ENCODE results near the gene CCDC3.

The CCDC3 gene

DNA sequence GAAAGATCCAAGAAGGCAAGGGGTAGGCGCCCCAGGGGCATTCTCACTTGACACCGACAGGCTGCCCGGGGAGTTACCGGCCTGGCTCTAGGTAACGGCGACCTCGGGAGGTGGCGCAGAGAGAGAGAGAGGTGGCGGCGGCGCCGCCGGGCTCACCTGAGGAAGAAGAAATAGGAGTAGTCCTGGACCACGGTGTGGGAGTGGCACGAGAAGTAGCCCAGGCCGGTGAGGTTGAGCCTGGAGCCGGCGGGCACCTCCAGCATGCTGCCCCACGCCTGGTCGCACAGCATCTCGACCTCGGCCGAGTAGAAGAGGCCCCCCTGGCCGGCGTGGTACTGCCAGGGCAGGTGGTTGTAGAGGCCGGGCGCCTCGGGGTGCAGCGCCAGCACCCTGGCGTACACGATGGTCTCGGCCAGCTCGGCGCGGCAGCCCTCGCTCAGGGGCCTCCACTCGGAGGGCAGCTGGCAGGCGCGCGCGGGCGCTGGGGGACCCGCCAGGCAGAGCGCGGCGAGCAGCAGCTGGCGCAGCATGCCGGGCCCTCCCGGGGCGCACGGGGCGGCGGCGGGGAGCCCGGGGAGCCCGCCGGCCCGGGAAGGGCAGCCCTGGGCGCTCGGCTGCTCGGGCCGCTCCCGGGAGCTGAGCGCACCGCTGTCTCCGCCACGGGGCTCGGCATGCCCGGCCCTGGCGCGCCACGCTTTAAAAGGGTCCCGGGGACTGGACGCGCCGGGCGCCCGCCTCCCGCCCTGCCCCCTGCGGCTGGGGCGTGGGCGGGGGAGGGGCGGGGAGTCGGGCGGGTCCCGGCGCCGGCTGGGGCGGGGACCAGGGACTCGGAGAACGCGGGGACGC is at the start of gene CCDC3:
CCDC3 (minus strand) TSS at position 673 of the 846 bp plus-strand sequence; CDS start at position 530, 143 bp downstream.
- Histone ChIP-seq H3K36me3 (ENCODE audit: control insufficient read depth, insufficient read depth, low read length) (no peaks in the 10 kb centered on the region), H3K27me3 (replicated peaks; ENCODE audit: control insufficient read depth, insufficient read depth, low read length) (peaks cover 2% of the 10 kb centered on the region), H3K4me3 (replicated peaks; ENCODE audit: low read depth, low read length) (no peak within 1 kb of the TSS)
- no peak for DNase-seq (ENCODE audit: extremely low read depth, insufficient read length)
- no peak for TF ChIP-seq CTCF (IDR thresholded peaks at IDR 0.05; ENCODE audit: insufficient read depth, low read length, poor library complexity, severe bottlenecking)

GRCh38 chr10:13051126-13051694 is 49.7 kb upstream of the CCDC3 start:
- TF ChIP-seq CTCF (IDR thresholded peaks at IDR 0.05; ENCODE audit: insufficient read depth, low read length, poor library complexity, severe bottlenecking), result no peak
- no peaks in the 10 kb centered on the region; the same call in 1 of the 2 replicates for H3K27me3 ChIP-seq (replicated peaks; ENCODE audit: control insufficient read depth, insufficient read depth, low read length)
- DNase-seq (ENCODE audit: extremely low read depth, insufficient read length), result no peak
- H3K4me3 ChIP-seq (replicated peaks; ENCODE audit: low read depth, low read length), result no peak overlapping the region
- no peaks in the 10 kb centered on the region for H3K36me3 ChIP-seq (ENCODE audit: control insufficient read depth, insufficient read depth, low read length)

DNA sequence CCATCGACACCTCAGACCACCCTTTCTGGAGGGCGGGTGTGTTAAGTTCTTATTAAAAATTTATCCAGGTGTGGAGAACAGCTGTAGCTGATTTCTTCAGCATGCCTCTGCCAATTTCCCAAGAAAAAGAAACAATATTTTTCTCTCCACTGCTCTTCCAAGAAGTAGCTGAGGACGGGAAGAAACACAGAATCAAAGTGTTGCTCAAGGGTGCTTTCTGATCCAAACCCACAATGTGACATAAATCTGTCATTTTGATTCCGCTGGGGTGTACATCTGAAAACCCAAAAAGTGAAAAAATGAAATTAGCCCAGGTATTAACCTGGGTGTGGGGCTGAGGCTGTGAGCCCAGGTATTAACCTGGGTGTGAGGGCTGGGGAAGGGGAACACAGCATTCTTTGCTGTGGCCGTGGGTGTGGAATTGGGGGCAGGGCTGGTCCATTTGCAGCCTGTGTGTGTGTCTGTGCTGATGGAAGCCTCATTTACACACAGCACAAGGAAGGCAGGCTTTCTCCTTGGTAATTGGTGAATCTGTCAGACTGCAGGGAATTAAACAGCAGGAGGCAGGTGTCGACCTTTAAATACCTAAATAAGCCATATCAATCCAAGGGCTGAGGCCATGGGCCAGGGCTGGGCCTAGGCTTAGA is 48.4 kb upstream of the CCDC3 start:
- no peak for DNase-seq (ENCODE audit: extremely low read depth, insufficient read length)
- Histone ChIP-seq H3K4me3 (replicated peaks; ENCODE audit: low read depth, low read length) (no peak overlapping the region), H3K36me3 (ENCODE audit: control insufficient read depth, insufficient read depth, low read length) (no peaks in the 10 kb centered on the region), H3K27me3 (replicated peaks; ENCODE audit: control insufficient read depth, insufficient read depth, low read length) (no peaks in the 10 kb centered on the region; the same call in 1 of the 2 replicates)
- TF ChIP-seq CTCF (IDR thresholded peaks at IDR 0.05; ENCODE audit: insufficient read depth, low read length, poor library complexity, severe bottlenecking), result no peak

DNA sequence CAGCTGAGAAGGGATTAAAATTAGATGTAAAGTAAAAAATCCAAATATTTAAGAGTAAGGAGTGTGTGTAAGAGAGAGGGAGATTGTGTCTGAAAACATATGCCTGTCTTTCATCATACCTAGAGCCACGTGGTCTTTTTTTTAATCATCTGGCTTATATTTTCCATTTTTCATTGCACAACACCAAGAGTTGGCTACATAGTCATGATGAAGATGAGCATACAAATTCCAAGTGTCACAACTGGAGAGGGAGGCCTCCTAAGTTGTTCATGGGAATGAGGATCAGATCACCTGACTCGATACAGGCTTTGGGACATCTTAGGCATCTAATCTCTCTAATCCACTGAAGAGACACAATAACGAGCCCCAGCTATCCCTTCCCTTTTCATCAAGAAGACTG is 47.2 kb upstream of the CCDC3 start:
- H3K4me3 ChIP-seq (replicated peaks; ENCODE audit: low read depth, low read length), result no peak overlapping the region
- H3K36me3 ChIP-seq (ENCODE audit: control insufficient read depth, insufficient read depth, low read length), result no peaks in the 10 kb centered on the region
- no peak for DNase-seq (ENCODE audit: extremely low read depth, insufficient read length)
- no peaks in the 10 kb centered on the region for H3K27me3 ChIP-seq (replicated peaks; ENCODE audit: control insufficient read depth, insufficient read depth, low read length)
- no peak for TF ChIP-seq CTCF (IDR thresholded peaks at IDR 0.05; ENCODE audit: insufficient read depth, low read length, poor library complexity, severe bottlenecking)

DNA sequence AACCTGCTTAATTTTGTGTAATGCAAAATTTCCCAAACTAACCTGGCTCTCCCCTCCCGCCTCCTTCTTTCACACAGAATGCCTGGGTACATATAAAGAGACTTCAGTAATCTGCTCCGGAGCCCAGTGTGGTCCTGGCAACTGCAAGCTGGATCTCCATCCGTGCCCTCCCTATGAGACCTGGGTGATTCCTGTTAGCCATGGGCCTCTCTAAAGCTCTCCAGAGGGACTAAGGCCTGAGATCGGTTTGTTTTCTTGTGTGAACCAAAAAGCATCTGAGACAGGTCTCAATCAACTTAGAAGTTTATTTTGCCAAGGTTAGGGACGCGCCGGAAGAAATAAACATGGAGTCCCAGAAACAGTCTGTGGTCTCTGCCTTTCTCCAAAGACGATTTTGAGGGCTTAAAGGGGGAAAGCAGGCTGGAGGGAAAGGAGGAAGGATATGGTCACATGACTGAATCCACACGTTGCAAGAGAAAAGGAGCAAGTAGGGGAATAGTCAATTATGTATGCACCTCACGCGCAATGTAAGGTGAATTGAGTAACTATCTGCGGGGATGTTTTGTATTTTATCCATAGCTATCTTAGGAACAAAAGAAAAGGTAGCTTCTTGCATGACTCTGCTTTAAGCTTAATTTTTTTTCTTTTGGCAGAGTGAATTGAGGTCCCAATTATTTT is 46.2 kb upstream of the CCDC3 start:
- no peaks in the 10 kb centered on the region for H3K27me3 ChIP-seq (replicated peaks; ENCODE audit: control insufficient read depth, insufficient read depth, low read length)

More for the DNA sequence above, 46.2 kb upstream of the CCDC3 start:
- no peak for TF ChIP-seq CTCF (IDR thresholded peaks at IDR 0.05; ENCODE audit: insufficient read depth, low read length, poor library complexity, severe bottlenecking)
- H3K4me3 ChIP-seq (replicated peaks; ENCODE audit: low read depth, low read length), result no peak overlapping the region
- no peak for DNase-seq (ENCODE audit: extremely low read depth, insufficient read length)
- no peaks in the 10 kb centered on the region for H3K36me3 ChIP-seq (ENCODE audit: control insufficient read depth, insufficient read depth, low read length)
